SHP77 (cell line): ENCODE measurements around the gene NRG2.

ENCODE experiments used
- DNase-seq, 2 experiments: peaks; one replicate each; lab custom pipeline; 2025; lab: John Stamatoyannopoulos, UW

Gene NRG2

GRCh38 chr5:139854953-139855352 is 188.1 kb downstream of the NRG2 start:
- no peak for DNase-seq

- no peak for DNase-seq
These were observed 189.0 kb downstream of the NRG2 start for GRCh38 chr5:139854029-139854605.

GRCh38 chr5:139852696-139853095 is 190.4 kb downstream of the NRG2 start:
- no peak for DNase-seq

DNA sequence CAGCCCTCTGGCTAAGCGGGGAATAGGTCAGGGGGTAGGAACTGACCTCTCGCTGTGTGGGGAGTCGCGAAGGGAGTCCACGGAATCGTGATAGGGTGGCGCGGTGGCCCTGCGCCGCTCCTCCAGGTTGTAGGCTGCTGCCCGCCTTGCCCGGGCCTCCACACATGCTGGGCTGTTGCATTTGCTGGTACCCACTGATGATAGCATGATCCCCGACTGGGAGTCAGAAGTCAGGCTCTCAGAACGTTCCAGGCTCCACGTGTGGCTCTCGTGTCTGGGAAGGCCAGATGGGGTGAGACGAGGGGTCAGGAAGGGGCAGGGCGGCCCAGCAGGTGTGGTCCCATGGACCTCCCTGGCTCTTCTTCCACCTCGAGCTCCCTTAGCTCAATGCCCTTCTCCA is 191.5 kb downstream of the NRG2 start:
- DNase-seq = no peak

DNA sequence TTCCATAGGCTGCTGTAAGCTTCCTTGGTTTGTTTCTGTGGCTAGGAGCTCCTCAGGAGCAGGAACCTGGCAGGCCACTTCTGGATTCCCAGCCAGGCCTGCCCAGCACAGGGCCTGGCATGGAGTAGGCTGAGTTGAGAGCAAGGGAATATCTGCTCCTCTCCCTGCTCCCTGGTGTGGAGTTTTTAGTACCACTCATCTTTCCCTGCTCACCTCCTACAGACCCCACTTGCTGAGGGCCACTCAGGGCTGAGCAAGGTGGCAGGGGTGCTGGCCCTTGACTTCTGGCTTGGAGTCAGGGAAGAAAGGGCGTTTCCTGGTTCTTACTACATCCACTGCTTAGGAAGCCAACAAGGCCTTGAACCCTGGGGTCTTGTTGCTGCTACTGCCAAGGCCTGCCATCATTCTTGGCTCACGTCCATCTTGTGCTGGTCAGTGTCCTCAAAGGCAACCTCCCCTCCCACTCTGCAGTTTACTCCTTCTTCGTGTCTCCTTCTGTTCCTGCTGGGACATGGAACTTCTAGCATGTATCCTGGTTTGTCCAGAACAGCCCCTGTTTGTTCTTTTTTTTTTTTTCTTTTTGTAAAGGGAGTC is 192.6 kb downstream of the NRG2 start:
- no peak for DNase-seq

DNA sequence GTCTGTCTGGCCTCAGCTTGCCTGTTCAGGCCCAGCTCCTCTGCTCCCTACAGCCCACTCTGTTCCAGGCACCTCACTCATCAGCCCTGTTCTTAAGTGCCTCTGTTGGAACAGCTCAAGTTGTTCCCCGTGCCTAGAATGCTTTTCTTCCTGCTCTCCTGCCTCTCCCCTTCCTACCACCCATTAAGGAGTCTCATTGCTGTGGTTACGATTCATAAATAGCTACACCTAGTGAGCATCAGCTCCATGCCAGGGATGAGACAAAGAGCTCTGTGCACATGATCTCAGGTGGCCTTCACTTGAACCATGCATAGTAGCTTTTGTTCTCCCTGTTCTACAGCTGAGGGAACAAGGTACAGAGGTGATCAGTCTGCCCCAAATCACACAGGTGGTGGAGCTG is 193.2 kb downstream of the NRG2 start:
- DNase-seq = no peak

- DNase-seq = no peak
These were observed 193.6 kb downstream of the NRG2 start for GRCh38 chr5:139849501-139849900.

GRCh38 chr5:139848508-139849100 is 194.5 kb downstream of the NRG2 start:
- no peak for DNase-seq

DNA sequence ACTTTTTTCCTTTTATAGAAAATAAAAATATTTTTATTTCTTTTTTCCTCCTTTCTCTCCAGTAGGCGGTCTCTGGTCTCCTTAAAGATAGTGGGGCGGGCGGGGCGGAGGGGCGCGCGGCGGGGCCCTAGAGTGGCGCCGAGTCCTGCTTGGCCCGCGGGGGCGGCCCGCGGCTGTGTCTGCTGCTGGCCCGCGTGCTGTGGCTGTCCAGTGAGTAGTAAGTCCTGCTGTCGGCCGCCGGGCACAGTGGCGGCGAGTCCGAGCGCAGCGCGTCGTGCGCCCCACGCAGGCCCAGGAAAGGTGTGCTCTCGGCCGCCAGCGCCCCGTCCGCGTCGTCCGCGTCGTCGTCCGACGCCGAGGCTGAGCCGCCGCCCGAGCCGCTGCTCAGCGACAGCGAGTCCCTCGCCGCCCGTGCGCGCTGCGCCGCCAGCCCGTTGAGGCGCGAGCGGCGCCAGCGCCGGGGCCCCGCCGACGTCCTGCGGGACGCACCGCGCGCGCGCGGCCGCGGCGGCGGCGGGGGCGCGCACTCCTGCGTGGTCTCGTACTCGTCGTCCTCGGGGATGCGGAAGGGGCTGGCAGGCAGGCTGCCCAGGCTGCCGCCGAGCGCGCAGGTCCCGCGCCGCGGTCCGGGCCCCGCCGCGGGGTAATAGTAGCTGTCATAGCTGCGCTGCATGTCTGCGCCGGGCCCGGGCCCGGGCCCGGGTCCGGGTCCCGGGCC is 195.2 kb downstream of the NRG2 start:
- no peak for DNase-seq

DNA sequence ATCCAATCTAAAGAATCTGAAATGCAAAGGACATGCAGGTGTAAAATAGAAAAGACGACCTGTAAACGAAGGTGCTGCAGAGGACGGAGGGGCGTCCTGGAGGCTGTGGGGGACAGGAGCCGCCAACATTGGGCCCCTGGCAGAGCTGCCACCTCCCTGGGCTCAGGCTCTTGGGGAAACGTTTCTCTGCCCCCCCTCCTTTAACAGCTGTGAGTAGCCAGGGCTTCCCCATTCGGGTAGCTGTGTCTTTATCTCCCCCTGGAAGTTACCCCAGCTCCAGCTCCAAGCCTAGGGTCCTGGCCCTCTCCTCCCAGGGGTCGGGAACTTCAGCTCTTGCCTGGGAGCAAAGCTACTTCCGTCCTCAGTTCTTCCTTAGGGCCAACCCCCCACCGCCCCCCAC is 196.0 kb downstream of the NRG2 start:
- no peak for DNase-seq

GRCh38 chr5:139845846-139846681 is 197.0 kb downstream of the NRG2 start:
- no peak for DNase-seq

GRCh38 chr5:139844472-139845145 is 198.5 kb downstream of the NRG2 start:
- DNase-seq = peak; percentile 79

DNA sequence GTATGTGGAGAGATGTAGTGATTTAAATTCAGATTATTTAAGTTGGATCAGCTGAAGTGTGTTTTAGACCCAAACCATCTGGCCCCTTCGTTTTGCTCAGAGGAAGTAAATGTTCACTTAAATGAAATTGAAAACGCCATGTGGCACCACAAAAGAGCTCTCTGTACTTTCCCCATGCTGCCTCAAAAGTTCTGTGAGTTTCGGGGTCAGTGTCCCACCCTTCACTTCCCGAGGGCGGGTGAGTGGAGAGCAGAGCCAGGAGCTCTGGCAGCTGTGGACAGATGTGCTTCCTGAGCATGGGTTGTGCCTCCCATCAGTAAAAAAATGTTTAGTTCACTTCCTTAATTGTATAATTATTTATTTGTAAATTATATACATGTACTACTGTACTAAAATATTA is 199.1 kb downstream of the NRG2 start:
- no peak for DNase-seq

DNA sequence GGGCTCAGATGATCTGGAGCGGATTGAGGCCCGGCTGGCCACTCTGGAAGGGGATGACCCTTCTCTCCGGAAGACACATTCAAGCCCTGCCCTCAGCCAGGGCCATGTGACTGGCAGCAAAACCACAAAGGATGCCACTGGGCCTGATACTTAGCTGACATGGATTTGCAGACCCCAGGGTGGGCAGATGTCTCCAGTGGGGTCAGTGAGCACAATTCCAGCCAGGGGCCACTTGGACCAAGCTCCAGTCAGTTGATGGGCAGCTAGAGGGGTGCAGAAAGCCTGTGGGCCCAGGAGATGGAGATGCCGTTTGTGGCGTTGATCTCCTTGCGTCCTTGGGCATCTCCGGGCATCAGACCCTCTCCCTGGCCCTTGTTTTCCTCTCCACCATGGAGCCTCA is 200.8 kb downstream of the NRG2 start:
- no peak for DNase-seq

DNA sequence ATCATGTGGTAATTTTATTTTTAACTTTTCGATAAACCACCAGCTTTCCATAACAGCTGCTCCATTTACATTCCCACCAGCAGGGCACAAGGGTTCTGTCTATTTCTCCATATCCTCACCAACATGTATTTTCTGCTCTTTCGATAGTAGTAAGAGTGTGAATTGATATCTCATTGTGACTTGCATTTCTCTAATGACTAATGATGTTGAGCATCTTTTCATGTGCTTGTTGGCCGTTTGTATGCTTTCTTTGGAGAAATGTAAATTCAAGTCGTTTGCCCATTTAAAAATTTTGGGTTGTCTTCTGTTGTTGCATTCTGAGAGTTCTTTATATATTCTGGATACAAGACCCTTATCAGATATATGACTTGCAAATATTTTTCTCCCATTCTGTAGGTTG is 201.6 kb downstream of the NRG2 start:
- DNase-seq = no peak

GRCh38 chr5:139839918-139840317 is 203.2 kb downstream of the NRG2 start:
- DNase-seq = no peak

- DNase-seq = no peak
These were observed 203.8 kb downstream of the NRG2 start for GRCh38 chr5:139839232-139839815.

- no peak for DNase-seq
These were observed 204.5 kb downstream of the NRG2 start for GRCh38 chr5:139838381-139839197.

- no peak for DNase-seq
These were observed 205.3 kb downstream of the NRG2 start for GRCh38 chr5:139837711-139838380.
